Karpas-422 (cell line): Measurements from ENCODE around the gene NLRP6. TPM values are rescaled to one million over a fixed set of nuclear protein-coding genes. Genes with fewer than 3 reads are reported as not detected.
A peak's percentile ranks its signal among the peaks of the same experiment; 100 is the strongest.

Experiments
- DNase-seq: peaks from one replicate; pipeline ENCODE4 v3.0.0-alpha.2; 2015
- H2AFZ ChIP-seq: fragments of 200-600 bp; sonication (generic); 2 replicates; pipeline ENCODE4 v1.6.1; 2014; ENCODE audit warnings: antibody characterized with exemption, low read length, mixed read lengths
- H3K27ac ChIP-seq: fragments of 200-600 bp; sonication (generic); 2 replicates; pipeline ENCODE4 v1.5.1; 2014; ENCODE audit warnings: mild to moderate bottlenecking, low read length, moderate library complexity
- H3K27me3 ChIP-seq: fragments of 200-600 bp; sonication (generic); 2 replicates; pipeline ENCODE4 v1.6.1; 2014; ENCODE audit warnings: low read length, mixed read lengths
- H3K36me3 ChIP-seq: fragments of 200-600 bp; sonication (generic); 2 replicates; pipeline ENCODE4 v1.6.1; 2014; ENCODE audit warnings: low read length, mixed read lengths; ENCODE audit not compliant: insufficient read depth
- H3K4me1 ChIP-seq: fragments of 200-600 bp; sonication (generic); 2 replicates; pipeline ENCODE4 v1.6.1; 2014; ENCODE audit warnings: mild to moderate bottlenecking, low read length, mixed read lengths
- H3K4me2 ChIP-seq: fragments of 200-600 bp; sonication (generic); 2 replicates; pipeline ENCODE4 v1.6.1; 2014; ENCODE audit warnings: low read length, low read depth, mild to moderate bottlenecking; ENCODE audit not compliant: poor library complexity, severe bottlenecking
- H3K4me3 ChIP-seq: fragments of 200-600 bp; sonication (generic); 2 replicates; pipeline ENCODE4 v1.5.1; 2014; ENCODE audit warnings: mild to moderate bottlenecking, antibody characterized with exemption, low read length, mixed read lengths
- H3K79me2 ChIP-seq: fragments of 200-600 bp; sonication (generic); 2 replicates; pipeline ENCODE4 v1.6.1; 2014; ENCODE audit warnings: mild to moderate bottlenecking, low read length, mixed read lengths
- H3K9ac ChIP-seq: fragments of 200-600 bp; sonication (generic); 2 replicates; pipeline ENCODE4 v1.6.0; 2014; ENCODE audit warnings: low read length
- H3K9me2 ChIP-seq: fragments of 200-600 bp; sonication (generic), shearing (Covaris generic); replicated peaks from 2 replicates; pipeline ENCODE4 v1.6.0; 2014; ENCODE audit warnings: mild to moderate bottlenecking, low read length, moderate library complexity; ENCODE audit not compliant: insufficient read depth
- H3K9me3 ChIP-seq: fragments of 300-700, 200-600 bp; sonication (generic); 2 replicates; pipeline ENCODE4 v1.6.1; 2014; ENCODE audit warnings: low read length, mixed read lengths
- H4K20me1 ChIP-seq: fragments of 200-600 bp; sonication (generic); 2 replicates; pipeline ENCODE4 v1.6.1; 2014; ENCODE audit warnings: mild to moderate bottlenecking, antibody characterized with exemption, low read length, low read depth; ENCODE audit not compliant: insufficient read depth
- total RNA-seq: library from RNA; depleted of rRNA; stranded (reverse); fragments of >200 nt; shearing (Covaris generic); gene quantifications from 2 replicates; pipeline ENCODE4 v1.2.3, GENCODE V29; 2014; ENCODE audit warnings: low replicate concordance; rRNA removed

The NLRP6 gene
- total RNA-seq, result 0.11 TPM in 1 of 2 replicates, not detected in the other

DNA sequence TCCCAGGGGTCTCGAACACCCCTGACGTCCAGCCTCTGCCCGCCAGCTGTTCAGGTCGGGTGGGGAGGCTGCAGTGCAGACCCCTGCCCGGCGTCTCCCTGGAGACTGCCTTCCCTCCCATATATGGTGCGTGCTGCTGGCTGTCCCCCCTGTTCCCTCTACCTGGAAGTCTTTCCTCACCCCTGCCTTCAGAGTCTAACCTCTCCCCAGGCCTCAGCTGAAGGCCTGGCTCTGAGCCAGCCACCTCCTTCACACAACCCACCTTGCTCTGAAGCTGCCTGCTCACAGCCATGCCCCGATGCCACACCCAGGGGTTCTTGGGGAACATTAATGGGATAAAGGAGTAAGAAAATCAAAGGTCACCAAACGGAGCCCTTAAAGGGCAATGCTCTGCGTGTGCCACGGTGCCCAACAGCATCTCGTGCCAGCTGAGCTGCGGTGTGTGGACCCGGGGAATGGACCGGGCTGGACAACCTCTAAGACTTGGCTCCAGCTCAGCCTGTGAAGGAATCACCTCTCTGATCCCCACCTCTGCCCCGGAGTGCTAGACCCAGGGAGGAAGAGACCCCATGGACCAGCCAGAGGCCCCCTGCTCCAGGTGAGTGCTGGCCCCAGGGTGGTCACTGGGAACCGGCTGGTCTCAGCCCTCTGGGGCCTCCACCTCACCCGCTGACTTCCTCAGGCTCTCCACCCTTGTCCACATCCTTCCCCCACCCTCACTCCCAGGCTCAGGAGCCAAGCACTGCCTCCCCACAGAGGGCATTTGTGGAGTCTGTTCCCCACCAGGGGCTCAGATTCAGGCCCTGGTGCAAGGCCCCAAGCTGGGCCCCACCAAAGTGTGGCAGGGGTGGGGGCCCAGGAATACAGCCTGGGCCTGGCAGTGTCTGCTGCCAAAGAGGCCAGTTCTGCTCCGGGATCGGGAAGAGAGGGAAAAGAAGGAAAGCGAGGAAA lies at the start of gene NLRP6:
Gene NLRP6 (plus strand): TSS at position 407 of the 951 bp plus-strand sequence. CDS start 163 bp downstream, at position 570.
- H3K27ac ChIP-seq, result no peak within 1 kb of the TSS
- H3K9ac ChIP-seq, result no peak within 1 kb of the TSS
- H3K9me3 ChIP-seq, result no peaks in the 10 kb centered on the region
- peaks cover 10% of the 10 kb centered on the region for H3K4me1 ChIP-seq
- no peaks in the 10 kb centered on the region; the same call in 1 of the 2 replicates for H3K27me3 ChIP-seq
- H4K20me1 ChIP-seq, result no peaks in the 10 kb centered on the region
- H3K9me2 ChIP-seq, result no peaks in the 10 kb centered on the region
- no peak within 1 kb of the TSS for H3K4me2 ChIP-seq
- H3K36me3 ChIP-seq, result no peaks in the 10 kb centered on the region
- DNase-seq, result no peak
- no peaks in the 10 kb centered on the region for H3K79me2 ChIP-seq
- H3K4me3 ChIP-seq, result no peak within 1 kb of the TSS
- no peak within 1 kb of the TSS for H2AFZ ChIP-seq

GRCh38 chr11:230431-230830 lies 47.8 kb upstream of the NLRP6 start:
- H3K9me2 ChIP-seq, result no peaks in the 10 kb centered on the region

GRCh38 chr11:232783-233565 lies 45.2 kb upstream of the NLRP6 start:
- Histone ChIP-seq H3K79me2 (peaks cover 43% of the 10 kb centered on the region), H3K9ac (no peak overlapping the region), H3K36me3 (no peaks in the 10 kb centered on the region), H3K9me2 (no peaks in the 10 kb centered on the region), H4K20me1 (no peaks in the 10 kb centered on the region; the same call in 1 of the 2 replicates), H3K4me2 (no peak overlapping the region), H3K27ac (no peak overlapping the region), H3K4me1 (peaks cover 16% of the 10 kb centered on the region), H3K27me3 (no peaks in the 10 kb centered on the region), H2AFZ (no peak overlapping the region), H3K4me3 (no peak overlapping the region), H3K9me3 (no peaks in the 10 kb centered on the region)
- no peak for DNase-seq

More at GRCh38 chr11:230431-230830, 47.8 kb upstream of the NLRP6 start:
- Histone ChIP-seq H3K79me2 (peaks cover 37% of the 10 kb centered on the region), H3K27ac (no peak overlapping the region), H3K4me2 (no peak overlapping the region), H3K27me3 (no peaks in the 10 kb centered on the region), H3K4me3 (no peak overlapping the region), H2AFZ (no peak overlapping the region), H3K9me3 (no peaks in the 10 kb centered on the region), H3K36me3 (0 out of 2 replicates have a peak, but pooled peaks cover 4% of the 10 kb centered on the region), H3K9ac (no peak overlapping the region), H3K4me1 (peaks cover 14% of the 10 kb centered on the region), H4K20me1 (no peaks in the 10 kb centered on the region)
- DNase-seq, result no peak

DNA sequence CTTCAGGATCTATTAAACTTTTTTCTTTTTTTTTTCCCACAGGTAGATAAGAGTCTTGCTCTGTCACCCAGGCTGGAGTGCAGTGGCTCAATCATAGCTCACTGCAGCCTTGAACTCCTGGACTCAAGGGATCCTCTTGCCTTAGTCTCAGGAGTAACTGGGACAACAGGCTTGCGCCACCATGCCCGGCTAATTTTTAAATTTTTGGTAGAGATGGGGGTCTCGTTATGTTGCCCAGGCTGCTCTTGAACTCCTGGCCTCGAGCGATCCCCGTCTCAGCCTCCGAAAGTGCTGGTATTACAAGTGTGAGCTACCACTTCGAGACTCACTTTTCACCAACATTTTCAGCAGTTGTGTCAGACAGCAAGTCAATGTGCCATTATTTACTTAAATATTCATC lies 43.0 kb upstream of the NLRP6 start:
- Histone ChIP-seq H4K20me1 (peaks cover under 1% of the 10 kb centered on the region; the same call in 1 of the 2 replicates), H3K9ac (peak overlapping the region; percentile 93)

DNA sequence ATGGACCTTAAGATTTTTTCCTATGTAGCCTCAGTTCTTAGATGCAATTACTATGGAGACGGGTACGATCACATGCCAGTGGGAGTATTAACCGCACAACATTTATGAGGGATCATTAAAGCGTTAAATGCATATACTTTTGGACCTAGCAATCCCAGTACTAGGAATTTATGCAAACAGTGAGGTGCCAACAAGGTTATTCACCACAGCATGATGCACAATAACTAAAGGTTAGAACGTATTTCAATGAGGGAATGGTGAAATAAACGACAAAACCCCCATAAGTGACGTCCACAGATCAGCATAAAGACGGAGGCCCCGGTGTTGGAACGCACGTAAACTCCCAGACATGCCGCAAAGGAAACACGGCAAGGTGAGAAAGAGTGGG lies 42.6 kb upstream of the NLRP6 start:
- Histone ChIP-seq H3K79me2 (peaks cover 55% of the 10 kb centered on the region), H3K36me3 (peaks cover 12% of the 10 kb centered on the region; the same call in 1 of the 2 replicates)

More for the DNA sequence above, 43.0 kb upstream of the NLRP6 start:
- H2AFZ ChIP-seq, result no peak overlapping the region
- no peaks in the 10 kb centered on the region for H3K27me3 ChIP-seq
- H3K79me2 ChIP-seq, result peaks cover 51% of the 10 kb centered on the region
- peaks cover 24% of the 10 kb centered on the region for H3K4me1 ChIP-seq
- no peaks in the 10 kb centered on the region for H3K9me3 ChIP-seq
- peak overlapping the region; percentile 79 for H3K4me3 ChIP-seq
- DNase-seq, result no peak
- peak overlapping the region; percentile 71 for H3K4me2 ChIP-seq
- H3K36me3 ChIP-seq, result peaks cover 8% of the 10 kb centered on the region; the same call in 1 of the 2 replicates
- H3K27ac ChIP-seq, result no peak overlapping the region
- H3K9me2 ChIP-seq, result no peaks in the 10 kb centered on the region

DNA sequence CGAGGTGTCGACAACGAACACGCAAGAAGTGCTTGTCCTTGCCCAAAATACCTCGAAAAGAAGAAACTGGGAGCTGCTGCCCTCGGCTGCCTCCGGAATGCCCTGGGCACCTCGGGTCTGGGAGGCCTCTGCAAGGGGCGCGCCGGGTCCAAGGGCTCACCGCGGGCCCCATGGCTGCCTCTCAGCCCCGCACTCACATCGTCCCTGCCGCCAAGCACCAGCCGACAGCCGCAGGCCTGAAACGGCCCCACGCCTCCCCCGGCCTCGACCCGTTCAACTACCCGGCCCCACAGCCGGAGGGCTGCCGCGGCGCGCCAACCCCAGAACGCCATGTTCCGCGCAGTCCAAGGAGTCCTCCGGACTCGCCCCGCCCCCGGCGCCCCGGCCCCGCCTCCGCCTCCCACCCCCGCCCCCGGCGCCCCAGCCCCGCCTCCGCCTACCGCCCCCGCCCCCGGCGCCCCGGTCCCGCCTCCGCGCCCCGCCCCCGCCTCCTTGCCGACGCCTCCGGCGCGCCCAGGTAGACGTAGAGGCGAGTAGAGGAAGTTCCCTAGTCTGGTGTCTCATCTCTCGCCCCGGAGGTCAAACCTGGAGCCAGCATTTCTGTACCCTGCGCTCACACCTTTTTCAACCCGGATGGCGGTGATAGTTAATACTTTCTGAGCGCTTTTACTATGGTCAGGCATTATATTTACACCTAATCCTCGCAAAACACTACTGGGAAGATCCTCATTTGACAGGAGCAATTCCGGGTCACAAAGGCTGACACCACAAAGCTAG lies 42.0 kb upstream of the NLRP6 start, which contains the start of gene SIRT3:
Gene SIRT3 (minus strand): TSS at position 346 of the 777 bp plus-strand sequence. CDS start 14 bp downstream, at position 332.
- Histone ChIP-seq H3K27me3 (no peaks in the 10 kb centered on the region), H3K4me3 (peak within 1 kb of the TSS; percentile 98), H3K9me2 (no peaks in the 10 kb centered on the region), H3K9ac (peak within 1 kb of the TSS; percentile 96), H3K4me2 (peak within 1 kb of the TSS; percentile 97), H3K9me3 (no peaks in the 10 kb centered on the region), H3K36me3 (peaks cover 12% of the 10 kb centered on the region; the same call in 1 of the 2 replicates), H3K79me2 (peaks cover 58% of the 10 kb centered on the region), H3K4me1 (peaks cover 24% of the 10 kb centered on the region), H3K27ac (peak within 1 kb of the TSS; percentile 91), H4K20me1 (peaks cover 3% of the 10 kb centered on the region; the same call in 1 of the 2 replicates), H2AFZ (peak within 1 kb of the TSS; percentile 98; the same call in 1 of the 2 replicates)
- peak; percentile 96 for DNase-seq

More for the DNA sequence above, 42.6 kb upstream of the NLRP6 start:
- H3K27ac ChIP-seq, result no peak overlapping the region; the same call in 1 of the 2 replicates
- H3K4me1 ChIP-seq, result peaks cover 24% of the 10 kb centered on the region
- peaks cover 3% of the 10 kb centered on the region; the same call in 1 of the 2 replicates for H4K20me1 ChIP-seq
- H3K4me3 ChIP-seq, result peak overlapping the region; percentile 79
- H3K27me3 ChIP-seq, result no peaks in the 10 kb centered on the region
- no peaks in the 10 kb centered on the region for H3K9me3 ChIP-seq
- no peak overlapping the region; the same call in 1 of the 2 replicates for H2AFZ ChIP-seq
- peak; percentile 74 for DNase-seq
- H3K4me2 ChIP-seq, result peak overlapping the region; percentile 71
- no peaks in the 10 kb centered on the region for H3K9me2 ChIP-seq
- peak overlapping the region; percentile 93 for H3K9ac ChIP-seq
